DND-41 (cell line): Measurements from ENCODE around the gene SCAMP3.
"Not testable (repeated sequence)": the region's sequence is repeated elsewhere in the genome, so short reads cannot be mapped to it uniquely, and the experiment has no call there.

Experiments used
- EZH2 ChIP-seq: IDR thresholded peaks from 3 replicates; pipeline ENCODE4 v1.6.1; 2012; ENCODE audit warnings: borderline replicate concordance, low read depth, mild to moderate bottlenecking, moderate library complexity, low read length, inconsistent platforms; ENCODE audit not compliant: severe bottlenecking
- TF ChIP-seq, protein P1 (sequence below): IDR thresholded peaks from 2 replicates; pipeline ENCODE4 v1.5.1; 2012; ENCODE audit warnings: borderline replicate concordance, low read length, moderate library complexity, mild to moderate bottlenecking; ENCODE audit not compliant: poor library complexity, severe bottlenecking; ENCODE audit errors: extremely low read depth

DNA sequence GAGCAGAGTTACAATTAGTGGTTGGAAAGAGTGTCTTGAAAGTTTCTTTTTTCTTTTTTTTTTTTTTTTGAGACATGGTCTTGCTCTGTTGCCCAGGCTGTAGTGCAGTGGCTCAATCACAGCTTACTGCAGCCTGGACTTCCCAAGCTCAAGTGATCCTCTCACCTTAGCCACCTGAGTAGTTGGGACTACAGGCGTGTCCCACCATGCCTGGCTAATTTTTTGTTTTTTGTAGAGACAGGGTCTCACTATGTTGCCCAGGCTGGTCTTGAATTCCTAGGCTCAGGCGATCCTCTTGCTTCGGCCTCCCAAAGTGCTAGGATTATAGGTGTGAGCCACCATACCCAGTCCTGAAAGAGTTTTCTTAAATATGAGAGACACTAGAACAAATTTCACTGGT lies 15.4 kb downstream of the SCAMP3 start:
- TF ChIP-seq, protein P1, sequence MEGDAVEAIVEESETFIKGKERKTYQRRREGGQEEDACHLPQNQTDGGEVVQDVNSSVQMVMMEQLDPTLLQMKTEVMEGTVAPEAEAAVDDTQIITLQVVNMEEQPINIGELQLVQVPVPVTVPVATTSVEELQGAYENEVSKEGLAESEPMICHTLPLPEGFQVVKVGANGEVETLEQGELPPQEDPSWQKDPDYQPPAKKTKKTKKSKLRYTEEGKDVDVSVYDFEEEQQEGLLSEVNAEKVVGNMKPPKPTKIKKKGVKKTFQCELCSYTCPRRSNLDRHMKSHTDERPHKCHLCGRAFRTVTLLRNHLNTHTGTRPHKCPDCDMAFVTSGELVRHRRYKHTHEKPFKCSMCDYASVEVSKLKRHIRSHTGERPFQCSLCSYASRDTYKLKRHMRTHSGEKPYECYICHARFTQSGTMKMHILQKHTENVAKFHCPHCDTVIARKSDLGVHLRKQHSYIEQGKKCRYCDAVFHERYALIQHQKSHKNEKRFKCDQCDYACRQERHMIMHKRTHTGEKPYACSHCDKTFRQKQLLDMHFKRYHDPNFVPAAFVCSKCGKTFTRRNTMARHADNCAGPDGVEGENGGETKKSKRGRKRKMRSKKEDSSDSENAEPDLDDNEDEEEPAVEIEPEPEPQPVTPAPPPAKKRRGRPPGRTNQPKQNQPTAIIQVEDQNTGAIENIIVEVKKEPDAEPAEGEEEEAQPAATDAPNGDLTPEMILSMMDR: not testable (repeated sequence)
- TF ChIP-seq EZH2: not testable (repeated sequence)
